WERI-Rb-1 (cell line): ENCODE results near the gene APOE.

Experiments used
- DNase-seq: peaks from one replicate; pipeline ENCODE4 v3.0.0-alpha.2; 2020
- H3K27ac ChIP-seq: fragments of 250-450 bp; sonication (Bioruptor Pico); 2 replicates; pipeline ENCODE4 v1.5.1; 2020; ENCODE audit warnings: mild to moderate bottlenecking, moderate library complexity
- H3K27me3 ChIP-seq: fragments of 250-450 bp; sonication (Bioruptor Pico); 2 replicates; pipeline ENCODE4 v1.5.1; 2021; ENCODE audit warnings: mild to moderate bottlenecking, low read depth, moderate library complexity; ENCODE audit not compliant: insufficient read depth, severe bottlenecking
- H3K36me3 ChIP-seq: fragments of 250-450 bp; sonication (Bioruptor Pico); 2 replicates; pipeline ENCODE4 v1.5.1; 2020; ENCODE audit warnings: mild to moderate bottlenecking, moderate library complexity
- H3K4me3 ChIP-seq: 2 replicates; pipeline ENCODE4 v1.5.1; 2011; ENCODE audit warnings: low read depth, mild to moderate bottlenecking, control low read depth, low read length
- H3K9me3 ChIP-seq: fragments of 250-450 bp; sonication (Bioruptor Pico); 2 replicates; pipeline ENCODE4 v1.5.1; 2021; ENCODE audit warnings: mild to moderate bottlenecking, moderate library complexity; ENCODE audit not compliant: severe bottlenecking
- TF ChIP-seq, protein P1 (sequence below): IDR thresholded peaks from 2 replicates; pipeline ENCODE4 v1.5.1; 2011; ENCODE audit warnings: low read depth, mild to moderate bottlenecking, control low read depth, inconsistent platforms, low read length

The APOE gene

DNA sequence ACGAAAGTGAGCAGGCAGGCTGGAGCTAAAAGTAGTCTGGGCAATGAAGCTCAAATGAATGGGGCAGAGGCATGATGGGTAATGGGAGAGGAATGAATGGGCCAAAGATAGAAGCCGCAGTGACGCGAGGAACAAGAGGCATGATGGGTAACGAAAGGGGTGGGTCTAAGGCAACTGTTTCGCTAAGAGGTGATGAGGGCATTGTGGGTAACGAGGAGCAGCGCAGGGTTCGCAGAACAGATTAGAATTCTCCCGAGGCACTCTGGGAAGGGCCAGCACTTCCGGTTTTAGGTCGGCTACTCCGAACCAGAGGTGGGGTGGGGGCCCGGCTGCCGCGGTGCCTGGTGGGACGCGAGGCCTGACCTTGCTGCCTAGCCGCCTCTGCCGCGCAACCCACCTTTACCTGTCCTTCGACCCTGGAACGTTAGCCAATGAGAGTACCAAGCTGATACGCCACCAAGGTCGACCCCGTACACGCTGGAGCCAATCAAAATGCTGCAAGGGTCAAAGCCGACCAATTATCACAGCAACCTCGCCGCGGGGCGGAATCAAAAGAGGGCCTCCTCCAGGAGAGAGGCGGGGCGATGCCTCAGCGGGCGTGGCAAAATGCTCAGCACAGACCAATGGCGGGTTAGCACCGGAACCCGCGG lies 15.1 kb upstream of the APOE start:
- Histone ChIP-seq H3K4me3 (peak overlapping the region; percentile 47), H3K9me3 (no peaks in the 10 kb centered on the region), H3K36me3 (peaks cover 57% of the 10 kb centered on the region), H3K27ac (peak overlapping the region; percentile 84), H3K27me3 (no peaks in the 10 kb centered on the region)
- DNase-seq = peak; percentile 100
- TF ChIP-seq, protein P1, sequence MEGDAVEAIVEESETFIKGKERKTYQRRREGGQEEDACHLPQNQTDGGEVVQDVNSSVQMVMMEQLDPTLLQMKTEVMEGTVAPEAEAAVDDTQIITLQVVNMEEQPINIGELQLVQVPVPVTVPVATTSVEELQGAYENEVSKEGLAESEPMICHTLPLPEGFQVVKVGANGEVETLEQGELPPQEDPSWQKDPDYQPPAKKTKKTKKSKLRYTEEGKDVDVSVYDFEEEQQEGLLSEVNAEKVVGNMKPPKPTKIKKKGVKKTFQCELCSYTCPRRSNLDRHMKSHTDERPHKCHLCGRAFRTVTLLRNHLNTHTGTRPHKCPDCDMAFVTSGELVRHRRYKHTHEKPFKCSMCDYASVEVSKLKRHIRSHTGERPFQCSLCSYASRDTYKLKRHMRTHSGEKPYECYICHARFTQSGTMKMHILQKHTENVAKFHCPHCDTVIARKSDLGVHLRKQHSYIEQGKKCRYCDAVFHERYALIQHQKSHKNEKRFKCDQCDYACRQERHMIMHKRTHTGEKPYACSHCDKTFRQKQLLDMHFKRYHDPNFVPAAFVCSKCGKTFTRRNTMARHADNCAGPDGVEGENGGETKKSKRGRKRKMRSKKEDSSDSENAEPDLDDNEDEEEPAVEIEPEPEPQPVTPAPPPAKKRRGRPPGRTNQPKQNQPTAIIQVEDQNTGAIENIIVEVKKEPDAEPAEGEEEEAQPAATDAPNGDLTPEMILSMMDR = no peak

GRCh38 chr19:44891016-44891882 lies 14.3 kb upstream of the APOE start, which contains the start of gene TOMM40:
Gene TOMM40 (plus strand): TSS chr19:44891254. CDS start chr19:44891416, 162 bp downstream.
- Histone ChIP-seq H3K9me3 (no peaks in the 10 kb centered on the region), H3K27ac (peak within 1 kb of the TSS; percentile 84), H3K27me3 (no peaks in the 10 kb centered on the region), H3K4me3 (peak within 1 kb of the TSS; percentile 94), H3K36me3 (peaks cover 53% of the 10 kb centered on the region)
- DNase-seq = peak; percentile 35
- TF ChIP-seq, protein P1 = no peak

GRCh38 chr19:44892932-44893331 lies 12.7 kb upstream of the APOE start:
- no peak overlapping the region for H3K27ac ChIP-seq
- no peaks in the 10 kb centered on the region for H3K27me3 ChIP-seq
- no peaks in the 10 kb centered on the region for H3K9me3 ChIP-seq
- TF ChIP-seq, protein P1 = no peak
- peaks cover 56% of the 10 kb centered on the region for H3K36me3 ChIP-seq
- H3K4me3 ChIP-seq = no peak overlapping the region
- no peak for DNase-seq

DNA sequence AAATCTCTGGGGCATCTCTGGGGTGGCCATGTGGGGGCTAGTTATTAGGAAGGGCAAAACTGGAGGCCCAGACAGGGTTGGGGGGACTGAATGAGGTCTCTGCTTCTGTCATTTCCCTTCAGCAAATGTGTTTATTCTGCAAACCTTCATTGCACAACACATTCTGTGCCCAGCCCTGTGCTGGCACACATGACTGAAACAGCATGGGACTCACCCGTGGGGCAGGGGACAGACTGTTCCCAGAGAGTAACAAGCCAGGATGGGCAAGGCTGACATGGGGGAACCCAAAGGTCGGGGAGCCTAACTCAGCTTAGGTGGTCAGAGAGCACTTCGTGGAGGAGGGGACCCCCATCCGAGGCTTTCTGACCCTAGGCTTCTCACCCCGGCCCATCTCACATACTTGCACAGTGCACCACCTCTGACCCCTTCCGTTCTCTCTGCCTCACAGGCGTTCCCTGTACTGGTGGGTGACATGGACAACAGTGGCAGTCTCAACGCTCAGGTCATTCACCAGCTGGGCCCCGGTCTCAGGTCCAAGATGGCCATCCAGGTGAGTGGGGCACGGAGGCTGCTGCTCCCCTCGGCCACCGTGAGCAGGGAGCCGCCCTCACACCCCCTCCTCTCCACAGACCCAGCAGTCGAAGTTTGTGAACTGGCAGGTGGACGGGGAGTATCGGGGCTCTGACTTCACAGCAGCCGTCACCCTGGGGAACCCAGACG lies 12.1 kb upstream of the APOE start:
- Histone ChIP-seq H3K27me3 (no peaks in the 10 kb centered on the region), H3K9me3 (no peaks in the 10 kb centered on the region), H3K4me3 (no peak overlapping the region), H3K27ac (no peak overlapping the region), H3K36me3 (peaks cover 58% of the 10 kb centered on the region)
- TF ChIP-seq, protein P1 = no peak
- DNase-seq = no peak

DNA sequence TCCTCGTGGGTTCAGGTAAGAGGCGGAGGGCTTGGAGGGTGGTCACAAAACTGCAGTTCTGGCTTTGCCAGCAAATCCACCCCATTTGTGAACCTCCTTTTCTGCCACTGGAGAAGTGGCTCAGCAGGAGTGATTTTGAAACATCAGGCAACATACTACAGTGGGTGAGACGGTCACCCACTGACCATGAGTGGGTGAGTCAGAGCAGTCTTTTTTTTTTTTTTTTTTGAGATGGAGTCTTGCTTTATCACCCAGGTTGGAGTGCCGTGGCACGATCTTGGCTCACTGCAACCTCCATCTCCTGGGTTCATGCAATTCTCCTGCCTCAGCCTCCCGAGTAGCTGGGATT lies 11.6 kb upstream of the APOE start:
- Histone ChIP-seq H3K9me3 (no peaks in the 10 kb centered on the region), H3K4me3 (no peak overlapping the region), H3K36me3 (peaks cover 57% of the 10 kb centered on the region), H3K27ac (no peak overlapping the region), H3K27me3 (no peaks in the 10 kb centered on the region)
- TF ChIP-seq, protein P1 = no peak
- DNase-seq = no peak
